ENCODE results near the gene SIX6.

DNA sequence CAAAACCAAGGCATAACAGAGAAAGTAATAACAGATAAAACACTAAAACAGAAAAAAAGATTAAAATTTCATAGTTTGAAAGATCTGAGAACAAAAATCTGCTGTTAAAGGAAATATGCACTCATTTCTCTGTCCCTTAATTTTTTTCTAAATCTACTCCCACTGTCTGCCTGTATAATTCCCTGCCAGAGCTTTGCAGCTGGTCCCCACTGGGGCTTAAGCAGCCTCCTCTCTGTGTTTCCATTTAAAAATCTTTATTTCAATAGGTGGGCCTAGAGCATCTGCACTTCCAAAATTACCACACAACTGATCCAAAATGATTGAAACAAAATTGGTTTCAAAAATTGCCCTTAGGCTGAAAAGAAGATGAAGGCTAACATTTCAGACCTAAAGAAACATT lies 6.4 kb upstream of the SIX6 start:
- TF ChIP-seq, protein P1, sequence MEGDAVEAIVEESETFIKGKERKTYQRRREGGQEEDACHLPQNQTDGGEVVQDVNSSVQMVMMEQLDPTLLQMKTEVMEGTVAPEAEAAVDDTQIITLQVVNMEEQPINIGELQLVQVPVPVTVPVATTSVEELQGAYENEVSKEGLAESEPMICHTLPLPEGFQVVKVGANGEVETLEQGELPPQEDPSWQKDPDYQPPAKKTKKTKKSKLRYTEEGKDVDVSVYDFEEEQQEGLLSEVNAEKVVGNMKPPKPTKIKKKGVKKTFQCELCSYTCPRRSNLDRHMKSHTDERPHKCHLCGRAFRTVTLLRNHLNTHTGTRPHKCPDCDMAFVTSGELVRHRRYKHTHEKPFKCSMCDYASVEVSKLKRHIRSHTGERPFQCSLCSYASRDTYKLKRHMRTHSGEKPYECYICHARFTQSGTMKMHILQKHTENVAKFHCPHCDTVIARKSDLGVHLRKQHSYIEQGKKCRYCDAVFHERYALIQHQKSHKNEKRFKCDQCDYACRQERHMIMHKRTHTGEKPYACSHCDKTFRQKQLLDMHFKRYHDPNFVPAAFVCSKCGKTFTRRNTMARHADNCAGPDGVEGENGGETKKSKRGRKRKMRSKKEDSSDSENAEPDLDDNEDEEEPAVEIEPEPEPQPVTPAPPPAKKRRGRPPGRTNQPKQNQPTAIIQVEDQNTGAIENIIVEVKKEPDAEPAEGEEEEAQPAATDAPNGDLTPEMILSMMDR (IDR thresholded peaks at IDR 0.05) = no peak
- TF ChIP-seq POLR2A (IDR thresholded peaks at IDR 0.05) (no peak), POLR2AphosphoS5 (IDR thresholded peaks at IDR 0.05) (no peak), EP300 (IDR thresholded peaks at IDR 0.05) (no peak)
